Daoy (cell line): ENCODE data around the gene TGFBI. TPM values are rescaled to one million over a fixed set of nuclear protein-coding genes. Genes with fewer than 3 reads are reported as not detected.

Source experiments
- DNase-seq: peaks from one replicate; pipeline ENCODE4 v3.0.0-alpha.2; 2015; ENCODE audit warnings: low read depth
- total RNA-seq: library from RNA; depleted of rRNA; stranded (reverse); fragments of >200 nt; shearing (Covaris generic); gene quantifications from 2 replicates; pipeline ENCODE4 v1.2.3, GENCODE V29; 2014

TGFBI gene
- total RNA-seq, 1 experiment from 2014 or later, result 1,682 TPM

GRCh38 chr5:136063778-136064465 is 35.1 kb downstream of the TGFBI start:
- DNase-seq, result no peak

- no peak for DNase-seq
These were observed 35.7 kb downstream of the TGFBI start for GRCh38 chr5:136064510-136064909.

GRCh38 chr5:136065588-136065987 is 36.8 kb downstream of the TGFBI start:
- DNase-seq, result no peak

- peak; percentile 65 for DNase-seq
These were observed 38.0 kb downstream of the TGFBI start for GRCh38 chr5:136066661-136067271.

- no peak for DNase-seq
These were observed 38.6 kb downstream of the TGFBI start for GRCh38 chr5:136067422-136067821.

GRCh38 chr5:136070486-136071285 is 41.9 kb downstream of the TGFBI start:
- no peak for DNase-seq

GRCh38 chr5:136073714-136074529 is 45.1 kb downstream of the TGFBI start:
- DNase-seq, result no peak

- DNase-seq, result no peak
These were observed 46.7 kb downstream of the TGFBI start for GRCh38 chr5:136075466-136075891.

GRCh38 chr5:136076067-136076466 is 47.3 kb downstream of the TGFBI start:
- no peak for DNase-seq

GRCh38 chr5:136076881-136077445 is 48.2 kb downstream of the TGFBI start:
- DNase-seq, result no peak

GRCh38 chr5:136079195-136079985 is 50.6 kb downstream of the TGFBI start:
- DNase-seq, result peak; percentile 44

GRCh38 chr5:136080113-136080482 is 51.3 kb downstream of the TGFBI start:
- DNase-seq, result no peak

GRCh38 chr5:136080483-136081216 is 51.9 kb downstream of the TGFBI start:
- peak; percentile 98 for DNase-seq

- DNase-seq, result no peak
These were observed 52.4 kb downstream of the TGFBI start for GRCh38 chr5:136081217-136081591.

GRCh38 chr5:136082390-136083193 is 53.8 kb downstream of the TGFBI start:
- DNase-seq, result peak; percentile 81

- DNase-seq, result no peak
These were observed 55.9 kb downstream of the TGFBI start for GRCh38 chr5:136084698-136085097.

GRCh38 chr5:136086783-136087566 is 58.2 kb downstream of the TGFBI start:
- DNase-seq, result no peak
